ENCODE measurements around the gene RALA. TPM values are rescaled to one million over a fixed set of nuclear protein-coding genes. Genes with fewer than 3 reads are reported as not detected.

The RALA gene
- total RNA-seq, 1 experiment from 2014 or later = 27.3 TPM

GRCh38 chr7:39734633-39735004 lies 111.2 kb downstream of the RALA start:
- Histone ChIP-seq H3K9me3 (ENCODE audit: control insufficient read depth in 1 of 2, insufficient read depth in 1 of 2, low read depth in 1 of 2, low read length in 2 of 2) (no peaks in the 10 kb centered on the region), H3K27ac (ENCODE audit: low read depth, low read length) (no peak overlapping the region), H3K4me2 (ENCODE audit: low read length) (peak overlapping the region; percentile 81), H3K36me3 (ENCODE audit: control insufficient read depth in 1 of 2, insufficient read depth in 2 of 2, low read length in 2 of 2) (no peaks in the 10 kb centered on the region), H4K20me1 (ENCODE audit: insufficient read depth) (no peaks in the 10 kb centered on the region), H2AFZ (ENCODE audit: low read depth, low read length, poor library complexity, severe bottlenecking) (no peak overlapping the region), H3K4me3 (replicated peaks in 1 of 2; ENCODE audit: low read depth in 1 of 2, low read length in 2 of 2) (peak overlapping the region in 1 of 2 experiments; percentile 63; a peak in 2 of 4 replicates), H3K9ac (ENCODE audit: low read length) (peak overlapping the region; percentile 67), H3K27me3 (ENCODE audit: insufficient read depth, low read length) (no peaks in the 10 kb centered on the region), H3K79me2 (ENCODE audit: insufficient read depth, low read length) (peaks cover 15% of the 10 kb centered on the region), H3K4me1 (ENCODE audit: control insufficient read depth in 1 of 2, insufficient read depth in 2 of 2, low read length in 2 of 2) (peaks cover 8 to 24% of the 10 kb centered on the region in 2 experiments), H3K9me2 (ENCODE audit: insufficient read depth) (no peaks in the 10 kb centered on the region)
- ChIA-PET POLR2A (no interaction called here), CTCF (interaction anchor here (1.6 kb wide), 1 partner anchor 154 kb away, joined by 4 read pairs; no protein-coding TSS in a partner anchor), RAD21 (ENCODE audit: low non-redundant PET in 1 of 2, low total read pairs in 2 of 2, uncharacterized antibody in 2 of 2, unreplicated experiment in 2 of 2) (no interaction called here)
- intact Hi-C loops (cut with micrococcal nuclease) = no loop called here
- TF ChIP-seq POLR2AphosphoS5 (IDR thresholded peaks at IDR 0.05; ENCODE audit: low read depth, low read length) (no peak), SRF (IDR thresholded peaks at IDR 0.05; ENCODE audit: low read depth) (no peak)
- BruUV-seq (replicated peaks) = no TSS peak
- DNase-seq (ENCODE audit: low read depth, low spot score) = no peak
- ATAC-seq = no peak

- ChIA-PET POLR2A (interaction anchor here (0.6 to 1.3 kb wide), 2 partner anchors 19 to 29 kb away, joined by 3 read pairs; no protein-coding TSS in a partner anchor), RAD21 (ENCODE audit: low non-redundant PET in 1 of 2, low total read pairs in 2 of 2, uncharacterized antibody in 2 of 2, unreplicated experiment in 2 of 2) (no interaction called here), CTCF (no interaction called here)
- no peak overlapping the region for H3K4me2 ChIP-seq (ENCODE audit: low read length)
- no peaks in the 10 kb centered on the region for H3K36me3 ChIP-seq (ENCODE audit: control insufficient read depth in 1 of 2, insufficient read depth in 2 of 2, low read length in 2 of 2)
- no peaks in the 10 kb centered on the region for H4K20me1 ChIP-seq (ENCODE audit: insufficient read depth)
- ATAC-seq (no peak), DNase-seq (ENCODE audit: low read depth, low spot score) (no peak)
- no peak overlapping the region for H2AFZ ChIP-seq (ENCODE audit: low read depth, low read length, poor library complexity, severe bottlenecking)
- H3K9me2 ChIP-seq (ENCODE audit: insufficient read depth) = no peaks in the 10 kb centered on the region
- H3K27me3 ChIP-seq (ENCODE audit: insufficient read depth, low read length) = no peaks in the 10 kb centered on the region
- H3K9me3 ChIP-seq (ENCODE audit: control insufficient read depth in 1 of 2, insufficient read depth in 1 of 2, low read depth in 1 of 2, low read length in 2 of 2) = no peaks in the 10 kb centered on the region
- H3K9ac ChIP-seq (ENCODE audit: low read length) = no peak overlapping the region
- intact Hi-C loops (cut with micrococcal nuclease) = no loop called here
- no peak overlapping the region for H3K27ac ChIP-seq (ENCODE audit: low read depth, low read length)
- no peak overlapping the region for H3K4me3 ChIP-seq (replicated peaks in 1 of 2; ENCODE audit: low read depth in 1 of 2, low read length in 2 of 2)
- peaks cover 19% of the 10 kb centered on the region for H3K79me2 ChIP-seq (ENCODE audit: insufficient read depth, low read length)
- BruUV-seq (replicated peaks) = no TSS peak
- H3K4me1 ChIP-seq (ENCODE audit: control insufficient read depth in 1 of 2, insufficient read depth in 2 of 2, low read length in 2 of 2) = peaks cover 8 to 24% of the 10 kb centered on the region in 2 experiments
- TF ChIP-seq EZH2phosphoT487 (IDR thresholded peaks at IDR 0.05; ENCODE audit: borderline replicate concordance) = no peak
- no peak for TF ChIP-seq SP1 (IDR thresholded peaks at IDR 0.05; ENCODE audit: low read depth)
- no peak for TF ChIP-seq ELF1 (IDR thresholded peaks at IDR 0.05; ENCODE audit: borderline replicate concordance, low read depth)
- no peak for TF ChIP-seq EGR1 (IDR thresholded peaks at IDR 0.05; ENCODE audit: low read depth)
- TF ChIP-seq ZBTB33 (IDR thresholded peaks at IDR 0.05; ENCODE audit: extremely low read depth, insufficient replicate concordance, low read length) = no peak
- no peak for TF ChIP-seq MAX (IDR thresholded peaks at IDR 0.05)
- no peak for TF ChIP-seq YY1 (IDR thresholded peaks at IDR 0.05; ENCODE audit: extremely low read depth, insufficient replicate concordance, low read depth, low read length)
- no peak for TF ChIP-seq SRF (IDR thresholded peaks at IDR 0.05; ENCODE audit: low read depth)
- TF ChIP-seq, protein P1, sequence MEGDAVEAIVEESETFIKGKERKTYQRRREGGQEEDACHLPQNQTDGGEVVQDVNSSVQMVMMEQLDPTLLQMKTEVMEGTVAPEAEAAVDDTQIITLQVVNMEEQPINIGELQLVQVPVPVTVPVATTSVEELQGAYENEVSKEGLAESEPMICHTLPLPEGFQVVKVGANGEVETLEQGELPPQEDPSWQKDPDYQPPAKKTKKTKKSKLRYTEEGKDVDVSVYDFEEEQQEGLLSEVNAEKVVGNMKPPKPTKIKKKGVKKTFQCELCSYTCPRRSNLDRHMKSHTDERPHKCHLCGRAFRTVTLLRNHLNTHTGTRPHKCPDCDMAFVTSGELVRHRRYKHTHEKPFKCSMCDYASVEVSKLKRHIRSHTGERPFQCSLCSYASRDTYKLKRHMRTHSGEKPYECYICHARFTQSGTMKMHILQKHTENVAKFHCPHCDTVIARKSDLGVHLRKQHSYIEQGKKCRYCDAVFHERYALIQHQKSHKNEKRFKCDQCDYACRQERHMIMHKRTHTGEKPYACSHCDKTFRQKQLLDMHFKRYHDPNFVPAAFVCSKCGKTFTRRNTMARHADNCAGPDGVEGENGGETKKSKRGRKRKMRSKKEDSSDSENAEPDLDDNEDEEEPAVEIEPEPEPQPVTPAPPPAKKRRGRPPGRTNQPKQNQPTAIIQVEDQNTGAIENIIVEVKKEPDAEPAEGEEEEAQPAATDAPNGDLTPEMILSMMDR (IDR thresholded peaks at IDR 0.05 in 2 of 3, conservative IDR thresholded peaks at IDR 0.05 in 1 of 3; ENCODE audit: borderline replicate concordance in 1 of 3, insufficient read depth in 1 of 3, low read depth in 2 of 3, low read length in 2 of 3) = no peak
- TF ChIP-seq ZFX (IDR thresholded peaks at IDR 0.05) = no peak
- TF ChIP-seq ATF3 (IDR thresholded peaks at IDR 0.05) = no peak
- TF ChIP-seq POLR2AphosphoS5 (IDR thresholded peaks at IDR 0.05; ENCODE audit: low read depth, low read length) = no peak
- TF ChIP-seq CBX3 (IDR thresholded peaks at IDR 0.05; ENCODE audit: low read depth) = no peak
- no peak for TF ChIP-seq RAD21 (IDR thresholded peaks at IDR 0.05; ENCODE audit: low read depth)
Measured at GRCh38 chr7:39735903-39736302, 112.5 kb downstream of the RALA start.
